WTC11 (cell line): Measurements from ENCODE around the gene POMT1.

Source experiments
- ARID4B ChIP-seq: sonication (generic); formaldehyde crosslinking; IDR thresholded peaks from 2 replicates; pipeline ENCODE4 v1.8.0; 2023; ENCODE audit warnings: missing genetic modification reagents, mild to moderate bottlenecking, borderline replicate concordance
- ATF3 ChIP-seq: sonication (generic); formaldehyde crosslinking; conservative IDR thresholded peaks from 2 replicates; pipeline ENCODE4 v1.8.1; 2022; ENCODE audit warnings: mild to moderate bottlenecking, missing genetic modification reagents
- EMX1 ChIP-seq: fragments of 250-450 bp; sonication (Bioruptor Pico); IDR thresholded peaks from 2 replicates; pipeline ENCODE4 v1.8.0; 2021; ENCODE audit warnings: mild to moderate bottlenecking
- MAX ChIP-seq: sonication (generic); formaldehyde crosslinking; IDR thresholded peaks from 2 replicates; pipeline ENCODE4 v1.8.0; 2022; ENCODE audit warnings: mild to moderate bottlenecking, missing genetic modification reagents
- NFYB ChIP-seq: sonication (generic); formaldehyde crosslinking; conservative IDR thresholded peaks from 2 replicates; pipeline ENCODE4 v1.8.0; 2022; ENCODE audit warnings: low read depth, missing genetic modification reagents
- NR1H2 ChIP-seq: sonication (generic); formaldehyde crosslinking; IDR thresholded peaks from 2 replicates; pipeline ENCODE4 v1.9.0; 2021; ENCODE audit warnings: mild to moderate bottlenecking, moderate library complexity, missing genetic modification reagents
- RELA ChIP-seq: sonication (generic); formaldehyde crosslinking; IDR thresholded peaks from 2 replicates; pipeline ENCODE4 v1.8.1; 2022; ENCODE audit warnings: missing genetic modification reagents, mild to moderate bottlenecking, borderline replicate concordance
- ZNF232 ChIP-seq: sonication (generic); formaldehyde crosslinking; IDR thresholded peaks from 2 replicates; pipeline ENCODE4 v1.8.0; 2022; ENCODE audit warnings: mild to moderate bottlenecking, missing genetic modification reagents
- ZNF423 ChIP-seq: fragments of 250-450 bp; sonication (Bioruptor Pico); IDR thresholded peaks from 2 replicates; pipeline ENCODE4 v2.1.2; 2022; ENCODE audit warnings: mild to moderate bottlenecking, moderate library complexity
- ZNF425 ChIP-seq: fragments of 250-450 bp; sonication (Bioruptor Pico); conservative IDR thresholded peaks from 2 replicates; pipeline ENCODE4 v1.9.0; 2021; ENCODE audit warnings: mild to moderate bottlenecking
- TF ChIP-seq, protein P1 (sequence below): fragments of 200-600 bp; IDR thresholded peaks from 2 replicates; pipeline ENCODE4 v1.8.0; 2022; ENCODE audit warnings: antibody characterized with exemption
- TF ChIP-seq, protein P2 (sequence below): sonication (generic); formaldehyde crosslinking; IDR thresholded peaks from 2 replicates; pipeline ENCODE4 v1.8.1; 2022; ENCODE audit warnings: low read depth, mild to moderate bottlenecking, moderate library complexity, missing genetic modification reagents, borderline replicate concordance

- TF ChIP-seq, protein P1, sequence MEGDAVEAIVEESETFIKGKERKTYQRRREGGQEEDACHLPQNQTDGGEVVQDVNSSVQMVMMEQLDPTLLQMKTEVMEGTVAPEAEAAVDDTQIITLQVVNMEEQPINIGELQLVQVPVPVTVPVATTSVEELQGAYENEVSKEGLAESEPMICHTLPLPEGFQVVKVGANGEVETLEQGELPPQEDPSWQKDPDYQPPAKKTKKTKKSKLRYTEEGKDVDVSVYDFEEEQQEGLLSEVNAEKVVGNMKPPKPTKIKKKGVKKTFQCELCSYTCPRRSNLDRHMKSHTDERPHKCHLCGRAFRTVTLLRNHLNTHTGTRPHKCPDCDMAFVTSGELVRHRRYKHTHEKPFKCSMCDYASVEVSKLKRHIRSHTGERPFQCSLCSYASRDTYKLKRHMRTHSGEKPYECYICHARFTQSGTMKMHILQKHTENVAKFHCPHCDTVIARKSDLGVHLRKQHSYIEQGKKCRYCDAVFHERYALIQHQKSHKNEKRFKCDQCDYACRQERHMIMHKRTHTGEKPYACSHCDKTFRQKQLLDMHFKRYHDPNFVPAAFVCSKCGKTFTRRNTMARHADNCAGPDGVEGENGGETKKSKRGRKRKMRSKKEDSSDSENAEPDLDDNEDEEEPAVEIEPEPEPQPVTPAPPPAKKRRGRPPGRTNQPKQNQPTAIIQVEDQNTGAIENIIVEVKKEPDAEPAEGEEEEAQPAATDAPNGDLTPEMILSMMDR, result no peak
- TF ChIP-seq MAX (CRISPR knock-in tag), result no peak
- TF ChIP-seq RELA (CRISPR knock-in tag), result no peak
- TF ChIP-seq ZNF423 (CRISPR knock-in tag), result no peak
- TF ChIP-seq NFYB (CRISPR knock-in tag), result no peak
- TF ChIP-seq, protein P2, sequence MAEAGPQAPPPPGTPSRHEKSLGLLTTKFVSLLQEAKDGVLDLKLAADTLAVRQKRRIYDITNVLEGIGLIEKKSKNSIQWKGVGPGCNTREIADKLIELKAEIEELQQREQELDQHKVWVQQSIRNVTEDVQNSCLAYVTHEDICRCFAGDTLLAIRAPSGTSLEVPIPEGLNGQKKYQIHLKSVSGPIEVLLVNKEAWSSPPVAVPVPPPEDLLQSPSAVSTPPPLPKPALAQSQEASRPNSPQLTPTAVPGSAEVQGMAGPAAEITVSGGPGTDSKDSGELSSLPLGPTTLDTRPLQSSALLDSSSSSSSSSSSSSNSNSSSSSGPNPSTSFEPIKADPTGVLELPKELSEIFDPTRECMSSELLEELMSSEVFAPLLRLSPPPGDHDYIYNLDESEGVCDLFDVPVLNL (CRISPR knock-in tag), result no peak
- no peak for TF ChIP-seq NR1H2
- TF ChIP-seq ZNF232 (CRISPR knock-in tag), result no peak
- no peak for TF ChIP-seq ARID4B (CRISPR knock-in tag)
- TF ChIP-seq ATF3, result no peak
- TF ChIP-seq ZNF425 (CRISPR knock-in tag), result no peak
- TF ChIP-seq EMX1 (CRISPR knock-in tag), result no peak
These were observed 16.8 kb upstream of the POMT1 start for GRCh38 chr9:131485728-131486422.
